GM23248 (cell line): ENCODE measurements around the gene HACD1. TPM values are rescaled to one million over a fixed set of nuclear protein-coding genes. Genes with fewer than 3 reads are reported as not detected.

Source experiments
- DNase-seq: peaks from one replicate; pipeline ENCODE4 v3.0.0-alpha.2; 2015
- H2AFZ ChIP-seq: fragments of 200-600 bp; sonication (generic); 2 replicates; pipeline ENCODE4 v1.6.1; 2016; ENCODE audit warnings: antibody characterized with exemption
- H3F3A ChIP-seq: fragments of 200-600 bp; sonication (generic); 2 replicates; pipeline ENCODE4 v1.6.1; 2016; ENCODE audit warnings: mild to moderate bottlenecking, antibody characterized with exemption, mixed run types; ENCODE audit not compliant: insufficient read depth
- H3K27ac ChIP-seq: fragments of 200-600 bp; sonication (generic); 2 replicates; pipeline ENCODE4 v1.5.1; 2016; ENCODE audit warnings: mild to moderate bottlenecking
- H3K27me3 ChIP-seq: fragments of 200-600 bp; sonication (generic); replicated peaks from 2 replicates; pipeline ENCODE4 v1.6.1; 2016; ENCODE audit warnings: mild to moderate bottlenecking; ENCODE audit not compliant: insufficient read depth
- H3K36me3 ChIP-seq: fragments of 200-600 bp; sonication (generic); 2 replicates; pipeline ENCODE4 v1.6.1; 2016; ENCODE audit warnings: low read depth, mild to moderate bottlenecking
- H3K4me1 ChIP-seq: fragments of 200-600 bp; sonication (generic); 2 replicates; pipeline ENCODE4 v1.6.1; 2016; ENCODE audit warnings: mild to moderate bottlenecking; ENCODE audit not compliant: insufficient read depth
- H3K4me2 ChIP-seq: fragments of 200-600 bp; sonication (generic); one replicate; pipeline ENCODE4 v1.6.1; 2016; ENCODE audit warnings: mild to moderate bottlenecking; ENCODE audit not compliant: unreplicated experiment
- H3K4me3 ChIP-seq: fragments of 200-600 bp; sonication (generic); 2 replicates; pipeline ENCODE4 v1.5.1; 2016; ENCODE audit warnings: mild to moderate bottlenecking
- H3K79me2 ChIP-seq: fragments of 200-600 bp; sonication (generic); 2 replicates; pipeline ENCODE4 v1.6.1; 2016; ENCODE audit warnings: mild to moderate bottlenecking; ENCODE audit not compliant: insufficient read depth
- H3K9ac ChIP-seq: fragments of 200-600 bp; sonication (generic); 2 replicates; pipeline ENCODE4 v1.6.1; 2016; ENCODE audit warnings: mild to moderate bottlenecking
- H3K9me2 ChIP-seq: fragments of 200-600 bp; sonication (generic); 2 replicates; pipeline ENCODE4 v1.6.1; 2016; ENCODE audit warnings: mixed run types, mild to moderate bottlenecking, moderate library complexity; ENCODE audit not compliant: insufficient read depth
- H3K9me3 ChIP-seq: fragments of 200-600 bp; sonication (generic); one replicate; pipeline ENCODE4 v1.6.1; 2017; ENCODE audit warnings: low read depth
- H4K20me1 ChIP-seq: fragments of 200-600 bp; sonication (generic); 2 replicates; pipeline ENCODE4 v1.6.0; 2016; ENCODE audit not compliant: insufficient read depth
- EZH2 ChIP-seq: fragments of 200-600 bp; sonication (generic); IDR thresholded peaks from 2 replicates; pipeline ENCODE4 v1.6.1; 2018; ENCODE audit warnings: antibody characterized with exemption, mild to moderate bottlenecking; ENCODE audit not compliant: insufficient read depth, poor library complexity, severe bottlenecking
- EZH2phosphoT487 ChIP-seq: fragments of 200-600 bp; sonication (generic); IDR thresholded peaks from 2 replicates; pipeline ENCODE4 v1.6.1; 2018; ENCODE audit warnings: antibody characterized with exemption, moderate library complexity, mild to moderate bottlenecking, low read depth; ENCODE audit not compliant: insufficient read depth
- WGBS, 2 experiments: methylation state at CpG; one replicate each; pipeline ENCODE4 v1.1.6; 2015 to 2017; ENCODE audit warnings: low lambda C conversion rate in 2 of 2, low coverage in 1 of 2; ENCODE audit errors: missing lambda C conversion rate in 2 of 2; 5-methylcytosine and 5-hydroxymethylcytosine counted together
- in situ Hi-C: fragments of 300-500 bp; cut with MboI; formaldehyde crosslinking; loops from 2 replicates; pipeline ENCODE4 v1.15.0; 2020
- polyA plus RNA-seq: library from polyadenylated mRNA; unstranded; fragments of >200 nt; fragmentation: Nextera tagmentation; extraction: Ambion mirVana; gene quantifications from 2 replicates; pipeline ENCODE4 v1.2.1, GENCODE V29; 2016
- small RNA-seq: library from RNA; depleted of rRNA; stranded (forward); fragments of <200 nt; gene quantifications from one replicate; pipeline ENCODE3, GENCODE V24; 2014; ENCODE audit warnings: low read depth, low replicate concordance
- total RNA-seq: library from RNA; depleted of rRNA; stranded (reverse); fragments of >200 nt; shearing (Covaris generic); gene quantifications from 2 replicates; pipeline ENCODE4 v1.2.3, GENCODE V29; 2014; rRNA removed

HACD1 gene
- total and polyA plus RNA-seq, 2 experiments from 2014 or later = 64.0 to 157 TPM

DNA sequence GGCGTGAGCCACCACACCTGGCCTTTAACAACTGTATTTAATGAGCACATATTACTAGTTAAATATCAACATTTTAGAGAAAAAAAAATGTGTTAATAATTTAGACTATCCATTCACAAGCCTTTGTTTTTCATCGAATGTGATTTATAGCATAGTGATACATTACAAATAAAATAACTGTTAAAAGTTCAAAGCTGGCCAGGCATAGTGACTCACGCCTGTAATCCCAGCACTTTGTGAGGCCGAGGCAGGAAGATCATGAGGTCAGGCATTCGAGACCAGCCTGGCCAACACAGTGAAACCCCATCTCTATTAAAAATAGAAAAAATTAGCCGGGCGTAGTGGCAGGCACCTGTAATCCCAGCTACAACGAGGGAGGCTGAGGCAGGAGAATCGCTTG lies 72.7 kb downstream of the HACD1 start:
- H3K79me2 ChIP-seq = no peaks in the 10 kb centered on the region
- no peaks in the 10 kb centered on the region for H3K27me3 ChIP-seq
- no peaks in the 10 kb centered on the region for H4K20me1 ChIP-seq
- H3K9me2 ChIP-seq = no peaks in the 10 kb centered on the region
- H3K9ac ChIP-seq = no peak overlapping the region
- no peaks in the 10 kb centered on the region for H3K9me3 ChIP-seq
- DNase-seq = peak; percentile 59
- no peak overlapping the region for H3K27ac ChIP-seq
- no peaks in the 10 kb centered on the region for H3K36me3 ChIP-seq
- no peak for TF ChIP-seq EZH2
- TF ChIP-seq EZH2phosphoT487 = no peak
- in situ Hi-C loops = no loop called here
- WGBS, 2 experiments = 55 to 60% methylated on average over 9 of the region's 9 CpGs
- no peaks in the 10 kb centered on the region for H3F3A ChIP-seq
- H3K4me3 ChIP-seq = no peak overlapping the region
- no peak overlapping the region for H2AFZ ChIP-seq
- no peaks in the 10 kb centered on the region for H3K4me1 ChIP-seq
- H3K4me2 ChIP-seq = no peak overlapping the region

Small RNA genes lying within 50 kb of the gene (small RNA-seq; reads per million reads assigned to genes)
- gene AC069542.2 = not detected

Other genes starting within 250 kb of the HACD1 start
- gene ST8SIA6, start 162.8 kb downstream of the HACD1 start, total RNA-seq = not detected in 2 replicates
- gene ST8SIA6, start 162.8 kb downstream of the HACD1 start, polyA plus RNA-seq = not detected in 2 replicates
- 25.2 and 38.7 TPM in 2 replicates for gene STAM, start 26.8 kb upstream of the HACD1 start, total RNA-seq
- gene STAM, start 26.8 kb upstream of the HACD1 start, polyA plus RNA-seq = 29.2 and 30.8 TPM in 2 replicates
- gene TMEM236, start 134.8 kb upstream of the HACD1 start, total RNA-seq = 0.11 and 0.13 TPM in 2 replicates
- not detected in 2 replicates for gene TMEM236, start 134.8 kb upstream of the HACD1 start, polyA plus RNA-seq
- not detected in 2 replicates for gene MRC1, start 192.0 kb upstream of the HACD1 start, total RNA-seq
- gene MRC1, start 192.0 kb upstream of the HACD1 start, polyA plus RNA-seq = not detected in 2 replicates